Measurements from ENCODE around the gene RFPL2. TPM values are rescaled to one million over a fixed set of nuclear protein-coding genes. Genes with fewer than 3 reads are reported as not detected.

The RFPL2 gene
- total and polyA plus RNA-seq, 2 of the 13 experiments (the other 11 are each of a cell fraction or from before 2014, with no cell fraction given), result not detected

DNA sequence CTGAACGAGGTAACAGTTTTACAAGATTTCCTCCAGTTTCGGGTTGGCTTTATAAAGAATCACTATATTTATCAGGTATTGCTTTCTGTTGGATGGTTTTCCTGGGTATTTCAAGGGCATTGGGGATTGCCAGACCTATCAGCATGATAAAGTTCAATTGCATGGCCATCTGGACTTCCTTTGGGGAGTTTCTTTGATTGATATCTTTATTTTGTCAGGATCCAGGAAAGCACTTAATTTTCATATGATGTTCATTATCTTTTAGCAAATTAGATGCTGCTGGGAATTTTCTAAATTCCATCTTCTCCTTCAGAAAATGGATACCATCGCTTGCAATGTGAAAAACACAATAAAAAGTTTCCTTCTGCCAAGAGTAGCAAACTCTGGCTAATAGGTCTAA lies 21.2 kb downstream of the RFPL2 start:
- no peak overlapping the region for H3K4me2 ChIP-seq (ENCODE audit: low read depth, low read length)
- DNase-seq (ENCODE audit: low spot score) (no peak), ATAC-seq (no peak), FAIRE-seq (no peak)
- WGBS (ENCODE audit: low lambda C conversion rate), result 1% methylated on average over 3 of the region's 3 CpGs
- ChIA-PET CTCF (ENCODE audit: low intra/inter-chr PET ratio, low total read pairs) (no interaction called here), POLR2A (no interaction called here)
- no TSS peak for BruUV-seq (replicated peaks)
- peaks cover 0 to 13% of the 10 kb centered on the region in 2 experiments; a peak in 1 of 5 replicates for H3K27me3 ChIP-seq (ENCODE audit: control insufficient read depth in 1 of 2, insufficient read depth in 2 of 2, low read length in 2 of 2)
- H4K20me1 ChIP-seq (ENCODE audit: insufficient read depth, low read length), result no peaks in the 10 kb centered on the region
- H3K4me1 ChIP-seq (ENCODE audit: insufficient read depth, low read length), result no peaks in the 10 kb centered on the region
- TF ChIP-seq JUN (CRISPR knock-in tag; IDR thresholded peaks at IDR 0.05) (no peak), XRCC5 (optimal IDR thresholded peaks at IDR 0.05; ENCODE audit: low read length) (no peak), ZSCAN12 (CRISPR knock-in tag; IDR thresholded peaks at IDR 0.05) (no peak), NRL (CRISPR knock-in tag; IDR thresholded peaks at IDR 0.05; ENCODE audit: borderline replicate concordance) (no peak), GABPA (IDR thresholded peaks at IDR 0.05; ENCODE audit: low read depth, low read length) (no peak), GABPA (CRISPR knock-in tag; IDR thresholded peaks at IDR 0.05; ENCODE audit: low read depth) (no peak), ZNF749 (CRISPR knock-in tag; IDR thresholded peaks at IDR 0.05; ENCODE audit: borderline replicate concordance) (no peak), SIX1 (CRISPR knock-in tag; IDR thresholded peaks at IDR 0.05; ENCODE audit: borderline replicate concordance) (no peak), ADNP (CRISPR knock-in tag; IDR thresholded peaks at IDR 0.05) (no peak), MIXL1 (CRISPR knock-in tag; IDR thresholded peaks at IDR 0.05) (no peak)
- TF ChIP-seq, protein P1, sequence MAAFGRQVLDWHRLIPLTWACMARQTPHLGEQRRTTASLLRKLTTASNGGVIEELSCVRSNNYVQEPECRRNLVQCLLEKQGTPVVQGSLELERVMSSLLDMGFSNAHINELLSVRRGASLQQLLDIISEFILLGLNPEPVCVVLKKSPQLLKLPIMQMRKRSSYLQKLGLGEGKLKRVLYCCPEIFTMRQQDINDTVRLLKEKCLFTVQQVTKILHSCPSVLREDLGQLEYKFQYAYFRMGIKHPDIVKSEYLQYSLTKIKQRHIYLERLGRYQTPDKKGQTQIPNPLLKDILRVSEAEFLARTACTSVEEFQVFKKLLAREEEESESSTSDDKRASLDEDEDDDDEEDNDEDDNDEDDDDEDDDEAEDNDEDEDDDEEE (CRISPR knock-in tag; IDR thresholded peaks at IDR 0.05), result no peak
- TF ChIP-seq, protein P2, sequence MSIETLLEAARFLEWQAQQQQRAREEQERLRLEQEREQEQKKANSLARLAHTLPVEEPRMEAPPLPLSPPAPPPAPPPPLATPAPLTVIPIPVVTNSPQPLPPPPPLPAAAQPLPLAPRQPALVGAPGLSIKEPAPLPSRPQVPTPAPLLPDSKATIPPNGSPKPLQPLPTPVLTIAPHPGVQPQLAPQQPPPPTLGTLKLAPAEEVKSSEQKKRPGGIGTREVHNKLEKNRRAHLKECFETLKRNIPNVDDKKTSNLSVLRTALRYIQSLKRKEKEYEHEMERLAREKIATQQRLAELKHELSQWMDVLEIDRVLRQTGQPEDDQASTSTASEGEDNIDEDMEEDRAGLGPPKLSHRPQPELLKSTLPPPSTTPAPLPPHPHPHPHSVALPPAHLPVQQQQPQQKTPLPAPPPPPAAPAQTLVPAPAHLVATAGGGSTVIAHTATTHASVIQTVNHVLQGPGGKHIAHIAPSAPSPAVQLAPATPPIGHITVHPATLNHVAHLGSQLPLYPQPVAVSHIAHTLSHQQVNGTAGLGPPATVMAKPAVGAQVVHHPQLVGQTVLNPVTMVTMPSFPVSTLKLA (IDR thresholded peaks at IDR 0.05), result no peak
- TF ChIP-seq, protein P3, sequence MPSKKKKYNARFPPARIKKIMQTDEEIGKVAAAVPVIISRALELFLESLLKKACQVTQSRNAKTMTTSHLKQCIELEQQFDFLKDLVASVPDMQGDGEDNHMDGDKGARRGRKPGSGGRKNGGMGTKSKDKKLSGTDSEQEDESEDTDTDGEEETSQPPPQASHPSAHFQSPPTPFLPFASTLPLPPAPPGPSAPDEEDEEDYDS (CRISPR knock-in tag; IDR thresholded peaks at IDR 0.05), result no peak
- TF ChIP-seq, protein P4, sequence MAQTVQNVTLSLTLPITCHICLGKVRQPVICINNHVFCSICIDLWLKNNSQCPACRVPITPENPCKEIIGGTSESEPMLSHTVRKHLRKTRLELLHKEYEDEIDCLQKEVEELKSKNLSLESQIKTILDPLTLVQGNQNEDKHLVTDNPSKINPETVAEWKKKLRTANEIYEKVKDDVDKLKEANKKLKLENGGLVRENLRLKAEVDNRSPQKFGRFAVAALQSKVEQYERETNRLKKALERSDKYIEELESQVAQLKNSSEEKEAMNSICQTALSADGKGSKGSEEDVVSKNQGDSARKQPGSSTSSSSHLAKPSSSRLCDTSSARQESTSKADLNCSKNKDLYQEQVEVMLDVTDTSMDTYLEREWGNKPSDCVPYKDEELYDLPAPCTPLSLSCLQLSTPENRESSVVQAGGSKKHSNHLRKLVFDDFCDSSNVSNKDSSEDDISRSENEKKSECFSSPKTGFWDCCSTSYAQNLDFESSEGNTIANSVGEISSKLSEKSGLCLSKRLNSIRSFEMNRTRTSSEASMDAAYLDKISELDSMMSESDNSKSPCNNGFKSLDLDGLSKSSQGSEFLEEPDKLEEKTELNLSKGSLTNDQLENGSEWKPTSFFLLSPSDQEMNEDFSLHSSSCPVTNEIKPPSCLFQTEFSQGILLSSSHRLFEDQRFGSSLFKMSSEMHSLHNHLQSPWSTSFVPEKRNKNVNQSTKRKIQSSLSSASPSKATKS (CRISPR knock-in tag; IDR thresholded peaks at IDR 0.05), result no peak
- H3K4me3 ChIP-seq (replicated peaks in 1 of 3; ENCODE audit: insufficient read depth in 1 of 3, low read depth in 2 of 3, low read length in 3 of 3), result no peak overlapping the region
- intact Hi-C loops (cut with micrococcal nuclease; ENCODE audit: unreplicated experiment) (no loop called here), in situ Hi-C loops (cut with HindIII; ENCODE audit: extremely low pct_ligation_motif_present, low pct_unique_long_range_greater_than_20kb) (no loop called here)
- no peaks in the 10 kb centered on the region for H3K79me2 ChIP-seq (ENCODE audit: insufficient read depth, low read length)
- no peak overlapping the region for H2AFZ ChIP-seq (ENCODE audit: low read length)
- no peaks in the 10 kb centered on the region for H3K9me3 ChIP-seq (ENCODE audit: low read length)
- no peak overlapping the region for H3K27ac ChIP-seq (ENCODE audit: extremely low read length, insufficient read depth, low read length)
- H3K36me3 ChIP-seq (replicated peaks in 1 of 2; ENCODE audit: control insufficient read depth in 1 of 2, insufficient read depth in 2 of 2, low read length in 2 of 2), result no peaks in the 10 kb centered on the region
- no peak overlapping the region for H3K9ac ChIP-seq (ENCODE audit: insufficient read depth, low read depth, low read length)

All from HepG2 (cell line).